HG03457 (cell line): ENCODE measurements around the gene COQ10A.
"Not testable (repeated sequence)": the region's sequence is repeated elsewhere in the genome, so short reads cannot be mapped to it uniquely, and the experiment has no call there.

Experiments
- ATAC-seq: cut with Tn5 transposase; IDR thresholded peaks from one replicate; pipeline ENCODE4 v1.9.1; 2021; ENCODE audit warnings: moderate number of reproducible peaks; ENCODE audit not compliant: unreplicated experiment

COQ10A gene

GRCh38 chr12:56242986-56243385, 23.8 kb upstream of the COQ10A start:
- ATAC-seq, result no peak

GRCh38 chr12:56243731-56244181, 23.0 kb upstream of the COQ10A start:
- ATAC-seq, result no peak

GRCh38 chr12:56244494-56244893, 22.2 kb upstream of the COQ10A start:
- ATAC-seq, result no peak

GRCh38 chr12:56247923-56248322, 18.8 kb upstream of the COQ10A start:
- no peak for ATAC-seq

GRCh38 chr12:56248711-56249110, 18.0 kb upstream of the COQ10A start:
- ATAC-seq, result no peak

- ATAC-seq, result no peak
These were observed 14.1 kb upstream of the COQ10A start for GRCh38 chr12:56252649-56253048.

- no peak for ATAC-seq
These were observed 13.7 kb upstream of the COQ10A start for GRCh38 chr12:56253091-56253490.

- ATAC-seq, result no peak
These were observed 11.1 kb upstream of the COQ10A start for GRCh38 chr12:56255671-56256070.

GRCh38 chr12:56256326-56256960, 10.3 kb upstream of the COQ10A start:
- no peak for ATAC-seq

GRCh38 chr12:56257071-56257470, 9.7 kb upstream of the COQ10A start:
- no peak for ATAC-seq

GRCh38 chr12:56257491-56258067, 9.2 kb upstream of the COQ10A start:
- no peak for ATAC-seq

GRCh38 chr12:56258068-56258819, 8.5 kb upstream of the COQ10A start, which contains the start of gene ANKRD52:
Gene ANKRD52, minus strand, starts transcription at chr12:56258384. Its CDS starts 115 bp downstream, at chr12:56258269.
- no peak for ATAC-seq

GRCh38 chr12:56258820-56259183, 7.9 kb upstream of the COQ10A start:
- ATAC-seq, result no peak

GRCh38 chr12:56260380-56260779, 6.4 kb upstream of the COQ10A start:
- ATAC-seq, result no peak

- ATAC-seq, result no peak
These were observed 5.8 kb upstream of the COQ10A start for GRCh38 chr12:56260921-56261320.

GRCh38 chr12:56261503-56262232, 5.1 kb upstream of the COQ10A start:
- ATAC-seq, result no peak

- ATAC-seq, result not testable (repeated sequence)
These were observed 3.8 kb upstream of the COQ10A start for GRCh38 chr12:56262955-56263354.

GRCh38 chr12:56266068-56266692, 562 bp upstream of the COQ10A start:
- ATAC-seq, result not testable (repeated sequence)

GRCh38 chr12:56267443-56268071, 815 bp downstream of the COQ10A start:
- ATAC-seq, result no peak

GRCh38 chr12:56271031-56271430, 4.3 kb downstream of the COQ10A start:
- no peak for ATAC-seq
